H7 (cell line): ENCODE data around the gene IKZF1. TPM values are rescaled to one million over a fixed set of nuclear protein-coding genes. Genes with fewer than 3 reads are reported as not detected.

Experiments used
- DNase-seq: peaks from one replicate; pipeline ENCODE4 v3.0.0; 2012
- H3K27me3 ChIP-seq: 2 replicates; pipeline ENCODE4 v1.6.0; 2011; ENCODE audit warnings: mild to moderate bottlenecking, low read length; ENCODE audit not compliant: control insufficient read depth, insufficient read depth
- H3K36me3 ChIP-seq: replicated peaks from 2 replicates; pipeline ENCODE4 v1.5.1; 2011; ENCODE audit warnings: low read length; ENCODE audit not compliant: control insufficient read depth, insufficient read depth
- H3K4me3 ChIP-seq: 2 replicates; pipeline ENCODE4 v1.5.1; 2011; ENCODE audit warnings: low read depth, mild to moderate bottlenecking, control low read depth, low read length, moderate library complexity; ENCODE audit not compliant: insufficient read depth
- total RNA-seq: library from RNA; depleted of rRNA; stranded (reverse); fragments of >200 nt; shearing (Covaris generic); gene quantifications from 2 replicates; pipeline ENCODE4 v1.2.3, GENCODE V29; 2014

IKZF1 gene
- total RNA-seq, 1 experiment from 2014 or later = 1.4 TPM

DNA sequence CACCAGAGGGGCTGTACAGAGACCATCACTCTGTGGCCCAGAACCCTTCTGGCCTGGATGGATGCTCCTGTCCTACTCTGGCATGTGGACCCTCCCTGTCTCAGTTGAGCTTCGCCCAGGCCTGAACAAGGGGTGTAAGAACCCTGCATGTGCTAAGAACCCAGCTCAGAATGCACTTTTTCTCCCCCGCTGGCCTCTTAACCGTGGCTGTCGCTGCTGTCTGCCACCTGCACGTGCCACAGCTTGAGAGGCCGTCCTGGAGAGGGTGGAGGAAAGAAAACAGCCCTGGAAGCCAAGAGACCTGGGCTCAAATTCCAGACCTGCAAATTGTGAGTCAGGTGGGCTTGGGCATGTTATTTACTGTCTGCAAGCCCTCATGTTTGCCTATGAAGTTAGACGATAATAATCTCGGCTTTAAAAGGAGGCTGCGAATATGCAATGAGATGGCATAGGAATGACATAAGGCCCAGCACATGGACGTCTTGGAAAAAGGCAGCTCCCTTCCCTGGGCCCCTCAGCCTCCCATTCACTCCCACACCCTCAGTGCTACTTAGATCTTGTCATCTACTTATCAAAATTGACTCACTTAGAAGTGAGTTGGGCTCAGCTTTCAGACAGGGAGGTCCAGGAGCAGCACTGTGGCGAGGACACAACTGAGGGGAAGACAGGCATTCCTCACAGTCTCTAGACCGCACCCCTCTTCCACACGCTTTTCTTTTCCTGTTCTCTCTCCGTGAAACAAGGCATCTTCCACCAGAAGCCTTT is 114.2 kb downstream of the IKZF1 start:
- H3K4me3 ChIP-seq = no peak overlapping the region
- DNase-seq = no peak
- no peaks in the 10 kb centered on the region for H3K27me3 ChIP-seq

GRCh38 chr7:50421043-50421442 is 116.5 kb downstream of the IKZF1 start:
- DNase-seq = no peak
- Histone ChIP-seq H3K36me3 (no peaks in the 10 kb centered on the region), H3K27me3 (no peaks in the 10 kb centered on the region), H3K4me3 (no peak overlapping the region)

More for the DNA sequence above, 114.2 kb downstream of the IKZF1 start:
- H3K36me3 ChIP-seq = no peaks in the 10 kb centered on the region

GRCh38 chr7:50422858-50423257 is 118.3 kb downstream of the IKZF1 start:
- Histone ChIP-seq H3K4me3 (no peak overlapping the region), H3K27me3 (no peaks in the 10 kb centered on the region), H3K36me3 (no peaks in the 10 kb centered on the region)
- no peak for DNase-seq

DNA sequence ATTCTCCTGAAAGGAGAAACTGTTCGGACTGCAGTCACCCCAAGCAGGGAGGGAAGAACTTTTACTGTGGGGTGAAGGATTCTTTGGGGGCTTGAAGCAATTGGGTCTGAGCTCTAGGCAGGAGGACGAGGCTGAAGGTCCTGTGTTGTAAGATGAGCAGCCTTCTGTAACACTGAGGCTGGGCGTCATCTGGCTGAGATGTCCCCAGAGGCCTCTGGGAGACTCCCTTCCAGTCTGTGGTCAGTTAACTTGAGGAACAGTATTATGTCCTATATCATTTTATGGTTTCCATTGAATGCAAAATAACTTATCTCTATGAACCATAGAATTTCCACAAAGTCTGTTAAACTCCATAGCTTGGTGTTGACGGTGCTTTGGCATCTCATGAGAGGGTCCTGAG is 119.3 kb downstream of the IKZF1 start:
- no peaks in the 10 kb centered on the region for H3K36me3 ChIP-seq
- DNase-seq = no peak
- H3K27me3 ChIP-seq = no peaks in the 10 kb centered on the region
- H3K4me3 ChIP-seq = no peak overlapping the region

DNA sequence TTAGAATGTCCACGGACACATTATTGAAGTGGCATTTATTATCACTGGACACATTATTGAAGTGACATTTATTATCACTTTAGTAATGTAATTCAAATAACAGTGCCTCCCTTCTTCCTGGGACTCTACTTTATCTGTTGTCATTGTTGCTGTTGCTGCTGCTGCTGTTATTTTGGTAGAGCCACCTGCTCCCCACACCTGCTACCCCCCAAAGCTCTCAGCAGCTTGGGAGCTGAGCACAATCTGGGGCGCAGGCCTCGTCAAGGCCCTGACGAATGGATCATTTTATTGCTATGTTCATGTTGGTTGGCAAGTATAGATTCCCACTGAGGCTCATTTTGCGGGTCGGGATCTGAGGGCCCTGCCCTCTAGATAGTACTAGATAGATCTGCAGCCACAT is 120.8 kb downstream of the IKZF1 start:
- Histone ChIP-seq H3K4me3 (no peak overlapping the region), H3K27me3 (no peaks in the 10 kb centered on the region), H3K36me3 (no peaks in the 10 kb centered on the region)
- DNase-seq = no peak

GRCh38 chr7:50426280-50427045 is 121.9 kb downstream of the IKZF1 start:
- Histone ChIP-seq H3K27me3 (no peaks in the 10 kb centered on the region), H3K36me3 (no peaks in the 10 kb centered on the region), H3K4me3 (no peak overlapping the region)
- no peak for DNase-seq

DNA sequence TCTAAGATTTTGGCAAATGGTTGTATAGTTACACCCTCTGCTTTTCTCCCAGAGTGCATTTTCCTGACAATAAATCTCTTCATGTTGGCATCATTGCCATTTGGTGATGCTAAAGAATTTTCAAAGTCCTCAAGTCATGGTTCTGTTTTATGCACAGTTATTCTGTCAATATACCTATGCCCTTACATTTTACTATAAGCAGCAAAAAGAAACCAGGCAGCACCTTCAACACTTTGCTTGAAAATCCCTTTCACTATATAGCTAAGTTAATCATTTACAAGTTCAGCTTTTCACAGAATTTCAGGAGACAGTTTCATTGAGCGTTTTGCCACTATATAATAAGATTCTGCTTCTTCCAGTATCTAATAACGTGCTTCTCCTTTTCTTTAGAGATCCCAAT is 123.0 kb downstream of the IKZF1 start:
- no peak for DNase-seq
- Histone ChIP-seq H3K36me3 (no peaks in the 10 kb centered on the region), H3K27me3 (no peaks in the 10 kb centered on the region), H3K4me3 (no peak overlapping the region)

DNA sequence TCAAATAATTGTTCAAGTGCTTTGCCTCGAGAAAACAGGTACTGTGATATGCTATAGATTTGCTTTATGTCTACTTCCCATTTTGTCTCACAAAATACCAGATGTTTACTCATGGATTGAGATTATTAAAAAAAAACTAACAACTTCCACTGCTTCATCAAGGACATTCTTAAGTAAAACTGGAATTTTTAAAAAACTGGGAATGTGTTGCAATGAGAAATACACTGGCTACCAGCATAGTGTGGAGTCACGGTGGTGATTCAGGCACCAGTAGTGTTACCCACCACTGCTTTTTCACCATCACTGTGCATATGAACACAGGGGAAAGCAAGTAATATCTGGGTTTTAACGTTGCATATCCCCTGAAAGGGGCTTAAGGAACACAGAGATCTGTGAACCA is 124.4 kb downstream of the IKZF1 start:
- no peak for DNase-seq
- no peaks in the 10 kb centered on the region for H3K36me3 ChIP-seq
- no peaks in the 10 kb centered on the region for H3K27me3 ChIP-seq
- no peak overlapping the region for H3K4me3 ChIP-seq

DNA sequence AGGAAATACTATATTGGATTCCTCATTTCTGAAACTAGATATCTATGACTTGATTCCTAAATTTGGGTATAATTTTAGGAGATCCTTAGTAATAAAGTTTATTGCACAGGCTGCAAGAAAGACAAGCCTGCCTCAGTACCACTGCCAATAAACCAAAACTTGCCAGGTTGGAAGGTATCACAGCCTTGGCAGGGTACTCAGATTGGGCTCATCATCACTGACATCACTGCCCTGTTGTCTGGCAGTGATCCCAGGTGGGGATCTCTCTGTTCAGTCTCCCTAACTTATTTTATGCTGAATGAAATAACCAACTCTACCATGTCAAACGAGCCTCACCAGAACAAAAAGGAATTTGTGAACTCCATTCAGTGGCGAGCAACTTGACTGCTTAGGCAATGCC is 126.8 kb downstream of the IKZF1 start:
- DNase-seq = no peak
- H3K4me3 ChIP-seq = no peak overlapping the region
- no peaks in the 10 kb centered on the region for H3K27me3 ChIP-seq
- H3K36me3 ChIP-seq = no peaks in the 10 kb centered on the region

- Histone ChIP-seq H3K27me3 (no peaks in the 10 kb centered on the region), H3K36me3 (no peaks in the 10 kb centered on the region), H3K4me3 (no peak overlapping the region)
- DNase-seq = no peak
These were observed 127.3 kb downstream of the IKZF1 start for GRCh38 chr7:50431722-50432305.

DNA sequence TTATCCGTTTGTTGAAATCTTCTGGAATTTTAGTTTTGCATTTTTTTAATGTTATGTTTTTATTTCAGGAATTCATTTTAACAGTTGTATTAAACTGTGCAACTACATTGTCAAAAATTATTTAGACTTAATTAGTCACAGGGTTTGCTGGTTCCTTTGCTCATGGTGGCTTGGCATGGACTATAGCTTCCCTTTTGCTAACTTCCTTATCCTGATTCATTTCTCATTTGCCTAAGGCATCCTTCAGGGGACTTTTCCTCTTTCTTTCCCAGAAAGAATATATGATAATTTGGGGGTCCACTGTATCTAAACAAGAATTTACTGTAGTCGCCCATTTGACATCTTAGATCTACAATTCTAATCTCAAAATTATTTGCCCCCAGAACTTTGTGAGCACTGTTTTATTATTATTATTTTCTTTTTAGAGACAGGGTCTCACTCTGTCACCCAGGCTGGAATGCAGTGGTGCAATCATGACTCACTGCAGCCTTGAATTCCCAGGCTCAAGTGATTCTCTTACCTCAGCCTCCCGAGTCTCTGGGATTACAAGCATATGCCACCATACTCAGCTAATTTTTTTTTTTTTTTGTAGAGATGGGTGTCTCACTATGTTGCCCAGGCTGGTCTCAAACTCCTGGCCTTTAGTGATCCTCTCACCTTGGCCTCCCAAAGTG is 131.8 kb downstream of the IKZF1 start:
- H3K36me3 ChIP-seq = no peaks in the 10 kb centered on the region; the same call in 1 of the 2 replicates
- no peak for DNase-seq
- H3K4me3 ChIP-seq = no peak overlapping the region
- no peaks in the 10 kb centered on the region for H3K27me3 ChIP-seq

- Histone ChIP-seq H3K27me3 (no peaks in the 10 kb centered on the region), H3K36me3 (peaks cover 1% of the 10 kb centered on the region), H3K4me3 (no peak overlapping the region)
- no peak for DNase-seq
These were observed 142.0 kb downstream of the IKZF1 start for GRCh38 chr7:50446542-50446960.

DNA sequence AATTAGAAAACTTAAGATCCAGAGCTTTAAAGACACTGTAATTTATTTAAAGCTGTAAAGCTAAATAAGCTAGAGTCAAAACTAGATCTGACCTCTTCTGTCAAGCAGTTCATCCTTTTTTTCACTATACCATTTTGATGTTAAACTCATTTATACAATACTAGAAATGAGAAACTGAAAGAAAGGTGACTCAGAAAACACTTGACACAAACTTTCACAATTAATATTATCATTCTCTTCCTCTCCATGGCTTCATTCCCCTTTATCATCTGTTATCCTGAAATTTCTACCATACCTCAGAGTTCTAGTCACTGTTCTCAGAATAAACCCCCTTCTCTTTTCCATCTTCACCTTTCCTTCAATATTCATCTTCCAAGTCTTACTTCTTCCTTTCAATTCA is 144.3 kb downstream of the IKZF1 start:
- Histone ChIP-seq H3K4me3 (no peak overlapping the region), H3K27me3 (no peaks in the 10 kb centered on the region), H3K36me3 (peaks cover 1% of the 10 kb centered on the region)
- DNase-seq = no peak

- no peak for DNase-seq
- Histone ChIP-seq H3K4me3 (peak overlapping the region; percentile 76), H3K27me3 (no peaks in the 10 kb centered on the region), H3K36me3 (peaks cover 1% of the 10 kb centered on the region)
These were observed 145.0 kb downstream of the IKZF1 start for GRCh38 chr7:50449501-50449880.
